NCI-H2081 (cell line): Measurements from ENCODE around the gene PAM.

Source experiments
- DNase-seq, 2 experiments: peaks; one replicate each; lab custom pipeline; 2025; lab: John Stamatoyannopoulos, UW

PAM gene

GRCh38 chr5:102815084-102815483, 60.0 kb downstream of the PAM start:
- DNase-seq, result no peak

GRCh38 chr5:102815540-102816332, 60.6 kb downstream of the PAM start:
- no peak for DNase-seq

- no peak for DNase-seq
Observed at GRCh38 chr5:102818345-102818744, 63.2 kb downstream of the PAM start.

GRCh38 chr5:102818934-102819333, 63.8 kb downstream of the PAM start:
- no peak for DNase-seq

GRCh38 chr5:102819634-102820033, 64.5 kb downstream of the PAM start:
- DNase-seq, result peak in 1 of 2 experiments; percentile 50

- no peak for DNase-seq
Observed at GRCh38 chr5:102823441-102823874, 68.4 kb downstream of the PAM start.

- no peak for DNase-seq
Observed at GRCh38 chr5:102826629-102827028, 71.5 kb downstream of the PAM start.

GRCh38 chr5:102830241-102830640, 75.1 kb downstream of the PAM start:
- DNase-seq, result no peak

GRCh38 chr5:102832445-102832844, 77.3 kb downstream of the PAM start:
- DNase-seq, result no peak

- DNase-seq, result no peak
Observed at GRCh38 chr5:102833146-102833545, 78.0 kb downstream of the PAM start.

- DNase-seq, result no peak
Observed at GRCh38 chr5:102834438-102834964, 79.4 kb downstream of the PAM start.

GRCh38 chr5:102835717-102836116, 80.6 kb downstream of the PAM start:
- DNase-seq, result no peak

GRCh38 chr5:102841021-102841420, 85.9 kb downstream of the PAM start:
- no peak for DNase-seq

GRCh38 chr5:102843997-102844396, 88.9 kb downstream of the PAM start:
- DNase-seq, result no peak

GRCh38 chr5:102845041-102845440, 89.9 kb downstream of the PAM start:
- no peak for DNase-seq

- no peak for DNase-seq
Observed at GRCh38 chr5:102850503-102850902, 95.4 kb downstream of the PAM start.

- no peak for DNase-seq
Observed at GRCh38 chr5:102853680-102854079, 98.6 kb downstream of the PAM start.

- no peak for DNase-seq
Observed at GRCh38 chr5:102855681-102856388, 100.7 kb downstream of the PAM start.

GRCh38 chr5:102856389-102856777, 101.3 kb downstream of the PAM start:
- no peak for DNase-seq

- DNase-seq, result no peak
Observed at GRCh38 chr5:102857076-102857818, 102.1 kb downstream of the PAM start.

- no peak for DNase-seq
Observed at GRCh38 chr5:102858221-102858620, 103.1 kb downstream of the PAM start.

GRCh38 chr5:102858808-102859207, 103.7 kb downstream of the PAM start:
- no peak for DNase-seq
